ENCODE measurements around the gene MRTO4.
"Not testable (repeated sequence)": the region's sequence is repeated elsewhere in the genome, so short reads cannot be mapped to it uniquely, and the experiment has no call there.

GRCh38 chr1:19256301-19256700 lies 4.7 kb downstream of the MRTO4 start:
- not testable (repeated sequence) for TF ChIP-seq CTCF (conservative IDR thresholded peaks at IDR 0.05; ENCODE audit: low read depth, low read length); EZH2 (IDR thresholded peaks at IDR 0.05; ENCODE audit: borderline replicate concordance, low read depth, low read length, poor library complexity, severe bottlenecking)
